NCI-H1436 (cell line): ENCODE measurements around the gene ABLIM1.

ENCODE experiments used
- DNase-seq: peaks from one replicate; lab custom pipeline; 2025; lab: John Stamatoyannopoulos, UW

The ABLIM1 gene

GRCh38 chr10:114545819-114546218 lies 112.3 kb downstream of the ABLIM1 start:
- no peak for DNase-seq

DNA sequence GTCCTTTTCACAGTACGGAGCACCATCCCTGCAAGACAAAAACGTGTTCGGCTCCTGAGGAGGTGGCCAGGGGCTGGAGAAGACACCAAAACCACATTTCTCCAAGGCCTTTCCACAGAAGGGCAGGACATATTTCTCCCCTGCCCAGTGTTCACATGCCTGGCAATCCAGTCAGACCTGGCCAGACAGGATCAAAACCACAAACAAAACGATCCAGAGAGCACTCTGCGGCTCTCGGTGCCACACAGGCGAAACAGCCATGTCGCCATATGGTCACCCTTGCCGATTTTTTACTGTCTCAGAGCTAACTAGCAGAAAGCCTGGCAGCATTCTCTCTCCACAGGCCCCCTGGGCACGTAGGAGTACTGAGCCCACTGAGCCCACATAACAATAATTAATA lies 113.0 kb downstream of the ABLIM1 start:
- no peak for DNase-seq

GRCh38 chr10:114544045-114544659 lies 113.9 kb downstream of the ABLIM1 start:
- no peak for DNase-seq

DNA sequence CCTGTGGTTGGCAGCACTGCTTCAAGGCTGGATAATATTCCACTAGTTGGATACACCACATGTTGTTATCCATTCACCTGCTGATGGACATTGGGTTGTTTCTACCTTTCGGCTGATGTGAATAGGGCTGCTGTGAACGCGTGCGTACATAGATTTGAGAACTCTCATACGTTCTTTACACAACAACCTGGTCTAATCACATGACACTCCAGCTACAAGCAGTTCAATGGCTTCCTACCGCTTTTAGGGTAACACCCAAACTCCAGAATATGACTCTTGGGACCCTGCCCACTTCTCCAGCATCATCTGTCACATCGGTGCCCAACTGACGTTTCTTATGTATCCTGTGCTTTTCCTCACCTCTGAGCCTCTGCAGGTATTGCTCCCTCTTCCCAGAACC lies 114.6 kb downstream of the ABLIM1 start:
- no peak for DNase-seq

DNA sequence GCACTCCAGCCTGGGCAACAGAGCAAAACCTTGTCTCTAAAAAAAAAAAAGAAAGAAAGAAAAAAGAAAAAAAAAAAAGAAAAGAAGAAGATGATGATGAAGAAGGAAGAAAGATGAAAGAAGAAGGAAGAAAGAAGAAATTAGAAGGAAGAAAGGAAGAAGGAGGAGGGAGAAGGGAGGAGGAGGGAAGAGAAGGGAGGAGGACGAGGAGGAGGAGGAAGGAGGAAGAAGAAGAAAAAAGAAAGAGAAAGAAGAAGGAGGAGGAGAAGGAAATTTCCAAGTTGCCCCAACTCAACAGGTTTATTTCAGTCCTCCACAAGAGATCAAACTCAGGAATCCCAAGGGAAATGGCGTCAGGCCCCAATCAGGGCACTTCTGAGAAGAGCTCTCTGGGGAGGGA lies 115.7 kb downstream of the ABLIM1 start:
- DNase-seq = no peak

GRCh38 chr10:114541797-114542160 lies 116.3 kb downstream of the ABLIM1 start:
- DNase-seq = no peak

GRCh38 chr10:114541081-114541796 lies 116.8 kb downstream of the ABLIM1 start:
- DNase-seq = no peak

- no peak for DNase-seq
Measured at GRCh38 chr10:114540236-114540635, 117.8 kb downstream of the ABLIM1 start.

- no peak for DNase-seq
Measured at GRCh38 chr10:114539623-114540022, 118.5 kb downstream of the ABLIM1 start.

DNA sequence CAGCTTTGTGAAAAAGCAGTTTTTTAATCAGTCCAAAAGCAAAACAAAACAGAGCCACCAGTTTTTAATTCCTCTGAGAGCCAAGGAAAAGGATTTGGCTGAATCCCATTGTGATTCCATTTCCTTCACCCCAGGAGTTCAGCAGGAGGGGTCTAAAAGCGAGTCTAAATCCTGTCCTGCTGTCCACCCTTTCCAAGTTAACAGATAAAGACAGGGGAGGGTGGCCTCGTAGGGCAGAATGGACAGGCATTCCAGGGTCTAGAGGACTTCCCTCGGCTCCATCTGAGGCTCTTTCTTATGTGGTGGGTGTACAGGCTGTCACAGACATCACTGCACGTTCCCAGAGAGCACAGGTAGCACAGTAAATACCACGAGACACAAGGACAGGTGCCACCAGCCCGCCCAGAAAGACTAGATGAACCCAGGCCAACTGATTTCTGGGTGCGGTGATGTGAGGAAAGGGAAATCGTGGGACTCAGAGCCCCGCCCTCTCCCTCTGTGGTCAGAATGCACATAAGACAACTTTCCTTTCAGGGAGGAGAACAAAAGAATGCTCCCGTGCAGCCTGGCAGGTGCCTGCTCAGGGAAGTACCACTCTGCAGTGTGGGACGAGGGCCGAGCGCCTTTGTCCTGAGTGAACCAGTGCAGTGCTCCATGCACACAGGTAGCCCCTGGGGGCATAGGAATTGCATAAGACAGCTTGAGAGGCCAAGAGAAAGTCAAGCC lies 119.7 kb downstream of the ABLIM1 start:
- DNase-seq = no peak

DNA sequence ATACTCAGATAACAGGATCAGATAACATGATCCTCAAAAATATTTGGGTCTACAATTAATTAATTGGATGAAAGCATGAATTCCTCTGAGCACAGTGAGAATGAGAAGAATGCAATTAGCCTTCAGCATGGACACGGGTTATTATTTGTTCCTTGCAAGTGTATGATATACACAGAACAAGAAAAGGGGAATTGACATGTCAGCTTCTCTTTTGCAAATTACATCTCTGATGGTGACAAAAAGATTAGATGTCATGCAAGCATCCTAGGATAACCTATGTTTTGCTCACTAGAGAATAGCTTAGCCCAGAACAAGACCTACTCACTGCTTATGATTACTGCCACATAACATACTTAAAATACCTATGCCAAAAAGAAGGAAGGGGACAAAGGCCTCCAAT lies 120.3 kb downstream of the ABLIM1 start:
- DNase-seq = no peak

DNA sequence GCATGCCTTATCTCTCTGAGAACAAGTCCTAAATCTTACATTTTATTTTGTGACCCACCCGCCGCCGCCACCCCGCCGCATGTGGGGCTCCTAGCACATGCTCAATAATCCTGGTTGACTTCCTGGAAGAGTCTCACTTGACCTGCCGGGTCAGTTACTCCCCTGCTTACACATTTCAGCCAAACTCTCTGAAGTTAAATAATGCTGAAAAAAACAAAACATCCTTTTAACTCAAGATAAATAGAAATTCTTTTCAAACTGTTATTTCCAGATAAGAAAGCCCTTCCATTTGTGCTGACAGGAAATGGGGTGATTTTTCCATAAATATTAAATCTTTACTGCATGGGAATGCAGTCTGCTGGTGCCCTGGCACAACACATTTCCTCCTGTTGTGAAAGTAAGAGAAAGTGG lies 123.5 kb downstream of the ABLIM1 start:
- no peak for DNase-seq

DNA sequence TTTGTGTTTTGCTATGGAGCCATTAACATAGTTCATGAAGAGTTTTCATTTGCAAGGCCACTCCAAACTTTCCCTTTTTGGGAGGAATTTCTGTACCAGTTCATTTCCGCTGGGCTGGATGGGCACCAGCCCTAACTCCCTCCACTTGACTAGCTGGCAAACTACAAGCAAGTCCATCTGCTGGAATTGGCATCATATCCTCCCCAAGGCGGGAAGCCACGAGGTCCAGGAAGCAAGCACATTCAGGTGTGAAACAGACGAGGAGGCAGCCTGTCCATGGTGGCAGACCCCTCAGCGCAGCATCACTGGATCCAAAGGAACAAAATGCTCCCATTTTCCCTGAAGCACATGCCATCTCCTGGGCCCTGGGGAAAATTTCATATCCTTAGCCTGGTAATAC lies 125.8 kb downstream of the ABLIM1 start:
- no peak for DNase-seq

GRCh38 chr10:114526504-114527238 lies 131.4 kb downstream of the ABLIM1 start:
- peak; percentile 69 for DNase-seq

- no peak for DNase-seq
Measured at GRCh38 chr10:114526126-114526503, 132.0 kb downstream of the ABLIM1 start.

DNA sequence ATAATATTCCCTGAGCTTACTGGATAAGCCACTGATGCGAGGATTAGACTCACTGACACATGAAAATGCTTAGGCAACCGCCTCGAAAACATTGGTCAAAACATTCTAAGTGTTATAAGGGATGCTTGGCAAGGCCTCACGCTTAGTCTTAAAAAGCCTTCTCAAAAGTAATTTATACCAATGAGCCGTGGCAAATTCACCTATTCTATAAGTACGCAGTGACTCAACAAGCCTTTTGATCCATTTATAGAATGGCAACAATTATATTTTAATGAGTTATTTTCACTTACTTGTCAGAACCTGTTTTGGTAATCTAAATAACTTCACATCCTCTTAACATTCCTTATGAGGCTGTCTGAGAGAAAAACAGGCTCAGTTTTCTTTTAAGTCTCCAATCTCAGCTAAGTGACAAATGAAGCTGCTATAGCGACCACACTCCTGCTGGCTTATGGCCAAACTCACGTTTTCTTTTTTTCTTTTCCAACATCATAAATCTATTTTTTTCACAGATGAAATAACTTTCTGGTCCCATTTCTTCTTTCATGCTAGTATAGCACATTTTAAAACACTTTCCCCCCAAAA lies 132.6 kb downstream of the ABLIM1 start:
- DNase-seq = no peak

DNA sequence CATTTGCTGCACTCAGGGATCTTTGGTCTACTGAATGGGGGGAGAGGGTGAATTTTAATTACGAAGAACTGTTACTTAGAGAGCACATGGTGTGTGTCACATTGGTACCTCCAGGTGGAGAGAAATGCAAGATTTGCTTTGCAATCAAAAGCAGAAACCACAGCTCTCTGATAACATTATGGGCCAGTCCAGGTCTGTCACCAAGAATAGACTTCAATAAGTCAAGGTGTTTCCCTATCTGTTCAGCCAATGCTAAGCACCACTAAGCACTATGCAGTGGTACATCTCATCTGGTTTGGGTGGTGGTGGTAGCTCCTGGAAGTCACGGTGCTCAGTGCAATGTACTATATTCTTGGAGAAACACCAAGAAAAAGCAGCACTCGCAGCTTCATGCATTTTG lies 134.2 kb downstream of the ABLIM1 start:
- no peak for DNase-seq

- no peak for DNase-seq
Measured at GRCh38 chr10:114521255-114521654, 136.8 kb downstream of the ABLIM1 start.

DNA sequence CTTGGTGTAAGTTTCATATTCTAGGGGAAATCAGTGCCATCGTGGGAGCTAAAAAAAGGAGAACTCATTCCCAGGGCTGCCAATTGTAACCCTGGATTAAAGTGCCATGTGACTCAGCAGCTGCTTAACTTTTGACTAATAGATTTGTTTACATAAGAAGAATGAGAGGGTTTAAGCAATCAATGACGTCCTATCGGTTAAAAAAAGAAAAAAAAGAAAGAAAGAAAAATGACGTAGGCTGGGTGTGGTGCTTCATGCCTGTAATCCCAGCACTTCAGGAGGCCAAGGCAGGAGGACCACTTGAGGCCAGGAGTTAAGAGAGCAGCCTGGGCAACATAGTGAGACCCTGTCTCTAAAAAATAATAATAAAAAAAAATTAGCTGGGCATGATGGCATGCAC lies 137.6 kb downstream of the ABLIM1 start:
- DNase-seq = no peak

- DNase-seq = no peak
Measured at GRCh38 chr10:114519756-114520293, 138.2 kb downstream of the ABLIM1 start.

- no peak for DNase-seq
Measured at GRCh38 chr10:114519306-114519669, 138.8 kb downstream of the ABLIM1 start.
